HEK293 (cell line): Measurements from ENCODE around the gene ERP44.

ENCODE experiments used
- KLF1 ChIP-seq: fragments of 450-650 bp; formaldehyde crosslinking; IDR thresholded peaks from 2 replicates; pipeline ENCODE4 v1.5.1; 2016; ENCODE audit warnings: missing biosample characterization, missing genetic modification characterization
- RBAK ChIP-seq: fragments of 450-650 bp; formaldehyde crosslinking; IDR thresholded peaks from 2 replicates; pipeline ENCODE4 v1.5.1; 2016; ENCODE audit warnings: missing biosample characterization, missing genetic modification characterization
- SP2 ChIP-seq: fragments of 450-650 bp; formaldehyde crosslinking; IDR thresholded peaks from 2 replicates; pipeline ENCODE4 v1.5.1; 2016; ENCODE audit warnings: missing biosample characterization, missing genetic modification characterization
- ZSCAN23 ChIP-seq: fragments of 450-650 bp; formaldehyde crosslinking; IDR thresholded peaks from 2 replicates; pipeline ENCODE4 v1.5.1; 2016; ENCODE audit warnings: missing biosample characterization, missing genetic modification characterization

GRCh38 chr9:99971410-99971809 is 127.4 kb downstream of the ERP44 start:
- TF ChIP-seq KLF1 (no peak), SP2 (no peak), ZSCAN23 (tag by site-specific recombination) (no peak), RBAK (tag by site-specific recombination) (no peak)
